Measurements from ENCODE around the gene HSD17B11. TPM values are rescaled to one million over a fixed set of nuclear protein-coding genes. Genes with fewer than 3 reads are reported as not detected.

Gene HSD17B11
- total and polyA plus RNA-seq, 2 of the 8 experiments (the other 6 are each of a cell fraction or from before 2014, with no cell fraction given), result 6.0 to 9.0 TPM

- DNase-seq (ENCODE audit: low read depth in 1 of 2, low spot score in 2 of 2), result no peak
- Histone ChIP-seq H2BK15ac (ENCODE audit: low read length) (no peak overlapping the region), H3K23ac (ENCODE audit: insufficient read length) (no peak overlapping the region), H3K9ac (replicated peaks in 1 of 4; ENCODE audit: extremely low read depth in 1 of 4, low read depth in 3 of 4, low read length in 3 of 4) (no peak overlapping the region), H3K23me2 (ENCODE audit: low read depth, low read length) (no peaks in the 10 kb centered on the region), H2AK5ac (ENCODE audit: low read depth, low read length) (no peak overlapping the region), H3K4me1 (replicated peaks in 1 of 4; ENCODE audit: control insufficient read depth in 3 of 4, insufficient read depth in 4 of 4, low read length in 3 of 4) (peaks cover 0 to 4% (median 0%) of the 10 kb centered on the region in 4 experiments; a peak in 2 of 7 replicates), H3K79me2 (ENCODE audit: control insufficient read depth in 1 of 2, insufficient read depth in 2 of 2, low read length in 2 of 2) (no peaks in the 10 kb centered on the region), H3K27ac (ENCODE audit: low read depth, low read length) (no peak overlapping the region), H2BK5ac (ENCODE audit: low read depth, low read length) (no peak overlapping the region), H3K4me2 (ENCODE audit: insufficient read depth in 1 of 2, low read depth in 2 of 2, low read length in 2 of 2) (no peak overlapping the region), H3K36me3 (ENCODE audit: control insufficient read depth in 2 of 4, insufficient read depth in 4 of 4, low read length in 3 of 4) (no peaks in the 10 kb centered on the region), H4K5ac (ENCODE audit: insufficient read length, low read depth, low read length) (no peak overlapping the region), H2AFZ (ENCODE audit: low read length) (no peak overlapping the region), H3K79me1 (ENCODE audit: low read depth, low read length) (no peaks in the 10 kb centered on the region), H2BK12ac (ENCODE audit: low read depth, low read length) (no peak overlapping the region), H3K9me3 (ENCODE audit: insufficient read depth in 2 of 2, low read depth in 1 of 2, low read length in 1 of 2) (0 out of 4 replicates have a peak, but pooled peaks cover 0 to 4% of the 10 kb centered on the region in 2 experiments), H3K14ac (ENCODE audit: insufficient read length) (no peak overlapping the region), H3K27me3 (replicated peaks in 1 of 4; ENCODE audit: control insufficient read depth in 3 of 4, extremely low read depth in 1 of 4, insufficient read depth in 3 of 4, low read length in 3 of 4) (no peaks in the 10 kb centered on the region), H3K4me3 (ENCODE audit: extremely low read depth in 1 of 4, insufficient read depth in 2 of 4, low read depth in 3 of 4, low read length in 4 of 4) (no peak overlapping the region), H2BK120ac (replicated peaks; ENCODE audit: low read depth, low read length) (no peak overlapping the region), H4K8ac (ENCODE audit: extremely low read depth, insufficient read depth, low read length) (no peak overlapping the region), H4K91ac (replicated peaks; ENCODE audit: insufficient read length, low read length) (peak overlapping the region; percentile 15), H3K56ac (replicated peaks; ENCODE audit: insufficient read length, low read depth, low read length) (no peak overlapping the region), H4K20me1 (replicated peaks in 1 of 2; ENCODE audit: control insufficient read depth in 1 of 2, insufficient read depth in 2 of 2, low read length in 2 of 2) (no peaks in the 10 kb centered on the region), H2BK20ac (ENCODE audit: low read length) (no peak overlapping the region), H3K18ac (ENCODE audit: extremely low read depth, low read length) (no peak overlapping the region), H3K4ac (replicated peaks; ENCODE audit: insufficient read length, low read depth, low read length) (no peak overlapping the region)
- ChIA-PET POLR2A (ENCODE audit: partially characterized antibody) (no interaction called here), CTCF (ENCODE audit: partially characterized antibody) (interaction anchor here (1.2 kb wide), 1 partner anchor 14 kb away, joined by 4 read pairs; no protein-coding TSS in a partner anchor)
- no peak for FAIRE-seq
- 85% methylated on average over 6 of the region's 6 CpGs; no CpG with 5 or more reads in 1 of the 2 experiments for WGBS, 2 experiments (ENCODE audit: extremely low coverage in 1 of 2, insufficient coverage in 1 of 2, insufficient read length in 1 of 2, insufficient replicate concordance in 2 of 2, low coverage in 1 of 2, low lambda C conversion rate in 2 of 2, missing lambda C conversion rate in 1 of 2)
- TF ChIP-seq EP300 (IDR thresholded peaks at IDR 0.05; ENCODE audit: borderline replicate concordance in 1 of 2, low read depth in 2 of 2, low read length in 2 of 2) (no peak), POLR2AphosphoS5 (IDR thresholded peaks at IDR 0.05; ENCODE audit: low read depth, low read length) (no peak), POLR2A (IDR thresholded peaks at IDR 0.05; ENCODE audit: control extremely low read depth in 1 of 2, low read depth in 2 of 2, low read length in 2 of 2) (no peak), TEAD4 (IDR thresholded peaks at IDR 0.05; ENCODE audit: low read depth, low read length) (no peak), RBBP5 (IDR thresholded peaks at IDR 0.05; ENCODE audit: borderline replicate concordance, low read depth, low read length) (no peak), SUZ12 (IDR thresholded peaks at IDR 0.05; ENCODE audit: low read length) (no peak), CREB1 (IDR thresholded peaks at IDR 0.05) (no peak), ATF3 (IDR thresholded peaks at IDR 0.05; ENCODE audit: insufficient read depth, low read depth, low read length) (no peak), TAF1 (IDR thresholded peaks at IDR 0.05; ENCODE audit: low read depth, low read length) (no peak), TBP (IDR thresholded peaks at IDR 0.05; ENCODE audit: low read depth, low read length) (no peak)
These were observed 15.5 kb upstream of the HSD17B11 start for GRCh38 chr4:87406462-87406861.

Measured in H1 (cell line).